ENCODE data around the gene SLC6A5. TPM values are rescaled to one million over a fixed set of nuclear protein-coding genes. Genes with fewer than 3 reads are reported as not detected.

The SLC6A5 gene
- polyA plus RNA-seq, 3 donors from 2014 or later = not detected

DNA sequence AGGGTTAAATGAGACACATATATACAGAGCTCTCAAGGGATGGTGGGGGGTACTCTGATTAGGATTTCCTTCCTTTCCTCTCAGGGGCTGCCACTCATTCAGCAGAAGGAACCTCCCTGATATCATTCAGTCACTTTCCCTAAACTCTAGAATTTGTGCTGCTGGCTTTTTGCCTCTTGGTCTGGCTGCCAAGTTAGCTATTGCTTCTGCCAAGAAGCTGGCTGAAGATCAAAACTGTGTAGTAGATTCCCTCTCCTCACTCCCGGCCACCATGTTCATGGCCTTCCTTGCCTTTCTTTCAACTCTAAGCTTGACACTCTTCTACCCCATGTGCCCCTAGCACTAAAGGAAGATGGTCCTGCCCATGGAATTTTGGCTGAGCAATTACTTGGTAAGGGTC is 18.7 kb downstream of the SLC6A5 start:
- Mint-ChIP-seq H3K27ac (no peak overlapping the region), H3K4me1 (no peaks in the 10 kb centered on the region), H3K9me3 (peaks cover 0 to 4% (median 0%) of the 10 kb centered on the region in 6 donors), H3K4me3 (no peak overlapping the region), H3K27me3 (ENCODE audit: low read depth in 3 of 3) (peaks cover 2 to 4% (median 2%) of the 10 kb centered on the region in 3 donors), H3K36me3 (no peaks in the 10 kb centered on the region)
- DNase-seq = no peak

DNA sequence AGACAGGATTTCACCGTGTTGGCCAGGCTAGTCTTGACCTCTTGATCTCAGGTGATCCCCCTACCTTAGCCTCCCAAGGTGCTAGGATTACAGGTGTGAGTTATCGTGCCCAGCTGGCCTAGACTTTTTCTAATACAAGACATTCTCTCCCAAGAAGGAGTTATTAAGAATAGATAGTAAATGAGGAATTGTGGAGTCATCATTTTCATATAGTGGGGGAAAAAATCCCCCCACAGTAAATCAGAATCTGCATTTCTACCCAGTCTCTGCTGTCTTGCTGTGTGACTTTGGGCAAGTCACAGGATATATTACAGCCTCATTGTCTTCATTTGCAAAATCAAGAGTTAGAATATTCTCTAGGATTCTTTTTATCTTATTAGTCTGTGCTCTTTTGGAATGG is 21.6 kb downstream of the SLC6A5 start:
- no peak overlapping the region for H3K4me3 Mint-ChIP-seq
- no peaks in the 10 kb centered on the region for H3K4me1 Mint-ChIP-seq
- peaks cover 4 to 5% (median 5%) of the 10 kb centered on the region in 3 donors for H3K27me3 Mint-ChIP-seq (ENCODE audit: low read depth in 3 of 3)
- H3K9me3 Mint-ChIP-seq = peaks cover 0 to 4% (median 0%) of the 10 kb centered on the region in 6 donors
- DNase-seq = no peak
- H3K36me3 Mint-ChIP-seq = no peaks in the 10 kb centered on the region
- H3K27ac Mint-ChIP-seq = no peak overlapping the region

DNA sequence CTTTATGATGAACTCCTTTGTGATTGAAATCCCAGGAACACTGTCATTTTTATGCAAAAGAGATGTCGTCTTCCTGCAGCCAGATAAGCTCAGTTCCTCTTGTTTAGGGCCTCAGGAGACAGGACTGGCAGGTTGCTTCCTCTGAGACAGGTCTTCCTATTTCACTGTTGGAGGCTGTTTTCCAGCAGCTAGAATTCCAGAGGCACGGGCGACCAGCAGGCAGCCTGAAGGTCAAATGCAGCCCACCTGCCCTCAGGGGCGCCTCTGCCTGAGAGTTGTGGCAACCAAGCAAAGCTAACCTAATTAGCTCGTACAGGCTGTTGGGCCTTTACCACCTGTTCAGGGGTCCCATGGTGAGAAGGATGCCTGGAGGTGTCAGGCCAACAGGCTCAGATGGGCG is 22.3 kb downstream of the SLC6A5 start:
- Mint-ChIP-seq H3K4me1 (no peaks in the 10 kb centered on the region), H3K36me3 (no peaks in the 10 kb centered on the region), H3K27ac (no peak overlapping the region), H3K27me3 (ENCODE audit: low read depth in 3 of 3) (peaks cover 4 to 5% (median 5%) of the 10 kb centered on the region in 3 donors), H3K9me3 (peaks cover 0 to 4% (median 0%) of the 10 kb centered on the region in 6 donors), H3K4me3 (no peak overlapping the region)
- DNase-seq = no peak

DNA sequence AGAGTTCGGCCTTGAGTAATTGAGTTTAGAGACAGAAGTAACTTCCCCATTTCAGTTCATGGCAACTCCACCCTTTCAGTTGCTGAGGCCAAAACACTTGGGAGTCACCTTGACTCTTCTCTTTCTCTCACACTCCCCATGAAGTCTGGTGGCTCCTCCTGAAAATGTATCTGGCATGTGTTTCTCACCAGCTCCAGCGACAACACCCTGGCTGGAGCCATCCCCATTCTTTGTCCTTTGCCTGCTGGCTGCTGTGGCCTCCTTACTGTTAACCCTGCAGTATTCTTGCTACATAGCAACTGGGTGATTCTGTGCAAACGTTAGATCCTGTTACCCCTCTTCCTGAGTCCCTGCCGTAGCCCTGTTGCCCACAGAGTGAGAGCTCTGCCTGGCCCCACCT is 23.8 kb downstream of the SLC6A5 start:
- no peak for DNase-seq
- Mint-ChIP-seq H3K9me3 (peaks cover 0 to 2% (median 0%) of the 10 kb centered on the region in 6 donors), H3K27me3 (ENCODE audit: low read depth in 3 of 3) (peaks cover 4 to 5% (median 5%) of the 10 kb centered on the region in 3 donors), H3K36me3 (no peaks in the 10 kb centered on the region), H3K27ac (no peak overlapping the region), H3K4me3 (no peak overlapping the region), H3K4me1 (no peaks in the 10 kb centered on the region)

DNA sequence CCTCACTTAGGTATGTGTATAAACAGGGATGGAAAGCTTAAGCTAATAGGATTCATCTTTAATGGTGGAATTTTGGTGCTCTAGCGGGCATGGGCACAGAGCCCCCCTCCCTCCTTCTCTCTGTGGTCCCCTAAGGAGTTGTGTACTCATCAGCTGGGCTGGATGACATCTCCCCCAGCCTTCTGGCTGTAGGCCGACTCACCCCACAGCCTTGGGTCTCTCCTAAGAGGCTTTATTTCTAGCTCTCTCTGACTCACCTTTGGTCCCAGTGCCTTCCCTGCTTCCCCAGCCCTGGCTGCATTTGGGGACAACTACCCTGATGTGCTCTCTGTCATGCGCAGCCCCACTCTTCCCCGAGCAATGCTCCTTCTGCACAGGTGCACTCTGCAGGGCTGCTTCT is 26.9 kb downstream of the SLC6A5 start:
- Mint-ChIP-seq H3K9me3 (peaks cover 0 to 2% (median 0%) of the 10 kb centered on the region in 6 donors), H3K27me3 (ENCODE audit: low read depth in 3 of 3) (peaks cover 3 to 4% (median 4%) of the 10 kb centered on the region in 3 donors), H3K4me3 (no peak overlapping the region), H3K36me3 (no peaks in the 10 kb centered on the region), H3K27ac (no peak overlapping the region), H3K4me1 (no peaks in the 10 kb centered on the region)
- DNase-seq = no peak

DNA sequence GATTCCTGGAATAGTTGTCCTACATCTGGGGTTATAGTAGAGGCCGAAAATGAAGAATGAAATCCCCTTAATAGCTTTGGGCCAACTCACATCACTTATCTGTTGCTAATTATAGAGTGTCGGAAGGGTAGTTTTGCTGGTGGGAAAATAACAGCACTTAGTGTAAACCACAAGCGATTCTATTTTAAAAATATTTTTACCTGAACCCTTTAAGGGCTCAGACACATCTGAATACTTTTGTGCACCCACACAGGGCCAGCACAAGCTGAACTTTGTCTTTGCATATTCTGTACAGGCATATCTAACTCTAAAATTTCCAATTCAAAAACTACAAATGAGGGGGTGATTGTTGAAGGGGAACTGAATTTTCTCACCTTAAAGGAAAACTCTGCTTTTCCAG is 27.6 kb downstream of the SLC6A5 start:
- no peak for DNase-seq
- no peak overlapping the region for H3K27ac Mint-ChIP-seq
- no peak overlapping the region for H3K4me3 Mint-ChIP-seq
- peaks cover 0 to 2% (median 0%) of the 10 kb centered on the region in 6 donors for H3K9me3 Mint-ChIP-seq
- no peaks in the 10 kb centered on the region for H3K36me3 Mint-ChIP-seq
- H3K27me3 Mint-ChIP-seq (ENCODE audit: low read depth in 3 of 3) = peaks cover 3 to 4% (median 4%) of the 10 kb centered on the region in 3 donors
- H3K4me1 Mint-ChIP-seq = no peaks in the 10 kb centered on the region

DNA sequence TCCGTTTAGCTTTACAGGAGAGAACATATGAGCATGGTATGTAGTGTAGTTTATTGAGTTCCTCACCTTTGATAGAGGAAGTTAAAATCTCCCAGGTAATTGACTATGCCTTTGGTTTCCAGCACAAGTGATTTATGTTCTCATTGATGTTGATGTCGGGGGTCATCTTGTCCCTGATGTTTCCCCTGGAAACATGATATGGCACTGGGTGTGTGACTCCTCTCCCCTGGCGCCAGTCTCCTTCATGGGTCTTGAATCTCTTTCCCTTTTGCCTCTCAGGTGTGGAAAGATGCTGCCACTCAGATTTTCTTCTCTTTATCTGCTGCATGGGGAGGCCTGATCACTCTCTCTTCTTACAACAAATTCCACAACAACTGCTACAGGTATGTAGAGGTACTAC is 28.3 kb downstream of the SLC6A5 start:
- Mint-ChIP-seq H3K4me1 (no peaks in the 10 kb centered on the region), H3K27me3 (ENCODE audit: low read depth in 3 of 3) (peaks cover 3 to 7% (median 4%) of the 10 kb centered on the region in 3 donors), H3K4me3 (no peak overlapping the region), H3K9me3 (peaks cover 0 to 2% (median 0%) of the 10 kb centered on the region in 6 donors), H3K27ac (no peak overlapping the region), H3K36me3 (no peaks in the 10 kb centered on the region)
- no peak for DNase-seq

DNA sequence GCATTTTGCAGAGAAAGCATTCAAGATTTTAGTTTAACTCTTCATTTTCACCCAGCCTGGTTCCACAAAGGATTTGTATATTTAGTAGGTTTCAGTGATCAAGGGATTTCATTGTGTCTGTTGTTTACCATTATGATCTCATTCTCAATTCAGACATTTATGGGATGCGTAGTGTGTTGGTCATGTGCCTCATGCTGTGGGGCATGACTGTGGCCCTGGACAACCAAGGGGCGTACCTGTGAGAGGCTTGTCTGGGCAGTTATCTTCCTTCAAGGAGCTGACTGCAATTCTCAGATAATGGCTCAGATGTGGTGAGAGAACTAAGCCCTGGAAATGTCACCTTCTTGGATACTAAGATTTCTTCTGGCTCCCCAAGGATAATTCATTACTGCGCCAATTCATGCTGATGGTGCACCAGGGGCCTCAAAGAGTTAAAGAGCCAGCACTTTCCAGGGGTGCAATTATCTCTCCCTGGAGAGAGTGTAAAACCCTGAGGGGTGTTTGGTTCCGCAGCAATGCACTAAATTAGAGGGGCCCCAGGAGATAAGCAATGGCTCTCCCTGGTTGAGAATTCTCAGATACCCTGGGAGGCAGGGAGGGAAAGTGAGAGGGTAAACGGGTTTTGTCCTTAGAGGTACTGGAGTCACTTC is 32.2 kb downstream of the SLC6A5 start:
- Mint-ChIP-seq H3K9me3 (peaks cover 0 to 2% (median 0%) of the 10 kb centered on the region in 6 donors), H3K27me3 (ENCODE audit: low read depth in 3 of 3) (peaks cover 1 to 5% (median 4%) of the 10 kb centered on the region in 3 donors), H3K4me1 (no peaks in the 10 kb centered on the region), H3K27ac (no peak overlapping the region), H3K4me3 (no peak overlapping the region), H3K36me3 (no peaks in the 10 kb centered on the region)
- DNase-seq = no peak

DNA sequence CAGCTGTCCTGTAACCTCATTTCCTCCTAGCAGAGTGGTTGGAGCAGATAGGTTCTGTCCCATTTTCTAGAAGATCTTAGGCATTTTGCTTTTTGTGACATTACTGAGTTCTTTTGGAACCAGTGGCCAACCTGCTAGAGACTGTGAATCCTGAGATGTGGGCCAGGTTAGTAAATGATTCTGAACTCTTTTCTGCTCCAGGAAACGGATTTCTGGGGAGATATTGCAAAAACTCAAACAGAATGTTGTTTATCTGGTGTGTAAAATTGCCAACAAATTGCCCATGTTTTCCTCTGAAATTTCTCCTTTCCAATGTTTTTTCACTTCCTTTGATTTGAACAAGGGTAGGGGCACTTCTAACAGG is 32.7 kb downstream of the SLC6A5 start:
- H3K36me3 Mint-ChIP-seq = no peaks in the 10 kb centered on the region
- no peak for DNase-seq
- no peaks in the 10 kb centered on the region for H3K9me3 Mint-ChIP-seq
- H3K4me3 Mint-ChIP-seq = no peak overlapping the region
- H3K4me1 Mint-ChIP-seq = no peaks in the 10 kb centered on the region
- no peak overlapping the region for H3K27ac Mint-ChIP-seq
- peaks cover 1 to 8% (median 5%) of the 10 kb centered on the region in 3 donors for H3K27me3 Mint-ChIP-seq (ENCODE audit: low read depth in 3 of 3)

DNA sequence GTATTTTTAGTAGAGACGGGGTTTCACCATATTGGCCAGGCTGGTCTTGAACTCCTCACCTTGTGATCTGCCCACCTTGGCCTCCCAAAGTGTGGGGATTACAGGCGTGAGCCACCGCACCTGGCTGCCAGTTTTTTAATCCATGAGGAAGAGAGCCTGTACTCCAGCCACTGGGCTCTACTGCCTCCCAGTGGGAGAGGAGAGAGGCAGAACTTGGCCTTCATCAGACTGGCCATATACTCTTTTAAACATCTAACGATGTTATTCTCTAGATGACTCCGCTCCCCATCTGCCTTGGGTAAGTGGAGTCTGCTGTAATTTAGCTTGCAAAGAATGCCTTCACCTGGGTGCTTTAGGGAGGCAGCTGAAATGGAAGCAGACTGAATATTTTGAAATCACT is 34.6 kb downstream of the SLC6A5 start:
- Mint-ChIP-seq H3K4me3 (no peak overlapping the region), H3K27me3 (ENCODE audit: low read depth in 3 of 3) (peaks cover 5 to 12% (median 6%) of the 10 kb centered on the region in 3 donors), H3K4me1 (no peaks in the 10 kb centered on the region), H3K9me3 (no peaks in the 10 kb centered on the region), H3K36me3 (no peaks in the 10 kb centered on the region), H3K27ac (no peak overlapping the region)
- DNase-seq = no peak

DNA sequence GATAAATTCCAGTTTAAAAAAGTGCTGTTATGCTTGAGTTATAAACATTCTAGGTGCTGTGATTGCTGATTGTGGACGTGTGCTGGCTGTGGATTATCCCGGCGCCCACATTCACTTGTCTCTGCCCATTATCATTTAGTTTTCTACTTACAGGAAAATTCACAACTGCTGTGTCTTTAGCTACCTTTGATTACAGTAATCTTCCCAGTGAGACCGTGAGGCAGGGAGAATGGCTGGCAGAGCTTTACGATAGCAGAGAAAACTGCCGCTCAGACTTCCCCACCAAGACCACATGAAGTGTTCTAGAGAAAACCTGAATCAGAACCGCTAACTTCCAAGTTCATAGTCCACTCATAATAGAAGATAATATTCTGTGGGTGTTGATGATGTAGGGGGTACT is 35.4 kb downstream of the SLC6A5 start:
- H3K4me3 Mint-ChIP-seq = no peak overlapping the region
- H3K27ac Mint-ChIP-seq = no peak overlapping the region
- no peaks in the 10 kb centered on the region for H3K9me3 Mint-ChIP-seq
- peaks cover 5 to 12% (median 6%) of the 10 kb centered on the region in 3 donors for H3K27me3 Mint-ChIP-seq (ENCODE audit: low read depth in 3 of 3)
- DNase-seq = no peak
- no peaks in the 10 kb centered on the region for H3K4me1 Mint-ChIP-seq
- no peaks in the 10 kb centered on the region for H3K36me3 Mint-ChIP-seq

DNA sequence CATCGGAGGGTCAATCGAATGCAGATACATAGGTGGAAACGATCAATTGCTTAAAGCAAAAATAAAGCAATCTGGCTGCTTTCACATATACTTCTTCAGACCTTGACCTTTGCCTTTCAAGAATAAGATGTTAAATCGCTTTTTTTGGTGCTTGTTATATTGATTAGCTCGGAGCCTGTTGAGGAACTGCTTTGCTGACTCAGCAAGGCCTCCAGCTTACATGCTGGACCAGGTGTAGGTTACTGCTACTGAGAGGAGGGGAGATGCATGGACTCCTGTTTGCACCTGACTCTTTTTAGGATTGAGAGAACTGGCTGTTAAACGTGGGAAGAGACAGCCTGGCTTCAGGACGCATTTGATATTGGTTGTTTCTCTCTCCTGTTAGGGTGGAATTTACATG is 38.7 kb downstream of the SLC6A5 start:
- DNase-seq = no peak
- H3K4me1 Mint-ChIP-seq = no peaks in the 10 kb centered on the region
- no peaks in the 10 kb centered on the region for H3K9me3 Mint-ChIP-seq
- no peak overlapping the region for H3K4me3 Mint-ChIP-seq
- no peak overlapping the region for H3K27ac Mint-ChIP-seq
- H3K36me3 Mint-ChIP-seq = no peaks in the 10 kb centered on the region
- peaks cover 5 to 8% (median 7%) of the 10 kb centered on the region in 3 donors for H3K27me3 Mint-ChIP-seq (ENCODE audit: low read depth in 3 of 3)

DNA sequence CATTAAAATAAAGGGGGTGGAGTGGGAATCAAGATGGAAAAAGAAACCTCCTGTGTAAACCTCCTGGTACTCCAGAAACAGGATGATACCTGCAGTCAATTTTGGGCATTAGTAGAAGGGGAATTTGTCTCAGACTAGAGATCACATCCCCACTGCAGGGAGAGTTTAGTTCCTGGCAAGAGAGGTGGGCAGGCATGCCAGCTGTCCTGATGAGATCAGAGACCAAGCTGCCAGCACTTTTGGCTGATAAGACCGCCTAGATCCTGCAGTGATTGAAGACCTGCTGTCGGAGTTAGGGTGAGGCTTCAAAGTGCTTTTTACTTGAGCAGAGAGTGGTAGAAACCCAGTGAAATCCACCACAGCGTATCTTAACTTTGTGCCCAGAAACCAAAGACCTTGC is 40.3 kb downstream of the SLC6A5 start:
- H3K4me3 Mint-ChIP-seq = no peak overlapping the region
- no peak overlapping the region for H3K27ac Mint-ChIP-seq
- H3K9me3 Mint-ChIP-seq = no peaks in the 10 kb centered on the region
- H3K27me3 Mint-ChIP-seq (ENCODE audit: low read depth in 3 of 3) = peaks cover 4 to 13% (median 5%) of the 10 kb centered on the region in 3 donors
- no peak for DNase-seq
- H3K4me1 Mint-ChIP-seq = no peaks in the 10 kb centered on the region
- no peaks in the 10 kb centered on the region for H3K36me3 Mint-ChIP-seq

DNA sequence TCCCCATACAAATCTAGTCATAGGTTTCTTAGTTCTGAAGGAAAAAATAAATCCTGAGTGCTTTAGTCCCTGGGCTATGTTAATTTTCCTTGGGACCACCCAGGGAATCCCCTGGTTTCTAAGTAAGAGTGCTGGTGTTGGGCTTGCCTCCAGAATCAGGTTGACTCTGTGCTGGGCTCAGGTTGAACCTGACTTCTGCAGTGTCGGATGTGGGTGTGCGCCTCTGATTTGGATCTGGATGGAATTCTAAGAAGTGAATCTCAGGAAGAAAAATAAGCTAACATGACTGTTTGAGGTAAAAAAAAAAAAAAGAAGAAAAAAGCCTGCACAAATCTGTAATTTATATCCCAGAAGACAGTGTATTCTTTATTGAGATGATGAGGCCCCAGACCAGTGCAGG is 41.0 kb downstream of the SLC6A5 start:
- no peak overlapping the region for H3K4me3 Mint-ChIP-seq
- peaks cover 4 to 13% (median 5%) of the 10 kb centered on the region in 3 donors for H3K27me3 Mint-ChIP-seq (ENCODE audit: low read depth in 3 of 3)
- H3K4me1 Mint-ChIP-seq = no peaks in the 10 kb centered on the region
- no peak overlapping the region for H3K27ac Mint-ChIP-seq
- no peaks in the 10 kb centered on the region for H3K9me3 Mint-ChIP-seq
- no peaks in the 10 kb centered on the region for H3K36me3 Mint-ChIP-seq
- no peak for DNase-seq

DNA sequence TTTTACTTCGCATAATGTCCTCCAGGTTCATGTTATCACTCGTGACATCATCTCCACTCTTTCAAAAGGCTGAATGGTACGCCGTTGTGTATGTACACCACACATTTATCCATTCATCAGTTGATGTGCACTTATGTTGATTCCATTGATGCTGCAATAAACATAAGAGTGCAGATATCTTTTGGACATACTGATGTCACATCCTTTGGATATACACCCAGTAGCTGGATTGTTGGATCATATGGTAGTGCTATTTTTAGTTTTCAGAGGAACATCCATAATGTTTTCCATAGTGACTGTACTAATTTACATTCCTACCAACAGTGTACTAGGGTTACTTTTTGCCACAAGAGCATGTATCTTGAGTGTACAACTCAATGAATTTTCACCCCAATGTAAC is 45.0 kb downstream of the SLC6A5 start:
- no peaks in the 10 kb centered on the region for H3K4me1 Mint-ChIP-seq
- H3K9me3 Mint-ChIP-seq = no peaks in the 10 kb centered on the region
- no peak overlapping the region for H3K4me3 Mint-ChIP-seq
- H3K27ac Mint-ChIP-seq = no peak overlapping the region
- H3K36me3 Mint-ChIP-seq = no peaks in the 10 kb centered on the region
- peaks cover 2 to 10% (median 4%) of the 10 kb centered on the region in 3 donors for H3K27me3 Mint-ChIP-seq (ENCODE audit: low read depth in 3 of 3)
- DNase-seq = no peak

Measured in immature natural killer cell (primary cell).